Measurements from ENCODE around the gene SULT1C2.

SULT1C2 gene

DNA sequence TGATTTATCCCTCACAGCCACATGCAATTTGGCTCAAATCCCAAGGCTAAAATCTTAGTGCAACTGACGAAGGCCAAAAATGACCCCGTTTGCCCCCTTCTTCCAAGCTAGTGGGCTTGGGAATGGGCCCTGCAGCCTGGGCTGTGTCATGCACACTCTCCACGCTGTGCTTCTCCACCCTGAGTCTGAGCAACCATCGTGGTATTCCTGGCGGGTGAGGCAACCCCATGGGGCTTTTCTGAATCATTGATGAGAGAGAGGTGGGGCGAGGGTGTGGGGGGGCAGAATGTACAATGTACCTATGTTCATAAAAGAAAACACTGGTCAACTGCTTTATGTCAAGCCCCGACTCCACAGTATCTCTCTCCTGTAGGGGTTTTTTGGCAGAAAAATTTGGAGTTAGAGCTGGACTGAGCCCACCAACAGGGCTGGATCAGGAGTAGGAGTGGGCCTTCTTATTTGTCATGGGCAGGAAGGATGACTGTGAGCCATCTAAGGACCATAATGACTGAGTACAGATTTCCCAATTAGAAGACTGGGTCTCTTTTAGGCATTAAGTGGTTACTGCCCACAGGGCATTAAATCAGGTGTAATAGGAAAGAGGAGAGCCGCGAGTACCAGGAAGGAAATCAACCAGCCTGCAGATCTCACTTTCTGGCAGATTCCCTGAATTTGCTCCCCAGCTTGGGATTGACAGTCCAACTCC is 8.9 kb downstream of the SULT1C2 start:
- DNase-seq, result no peak

DNA sequence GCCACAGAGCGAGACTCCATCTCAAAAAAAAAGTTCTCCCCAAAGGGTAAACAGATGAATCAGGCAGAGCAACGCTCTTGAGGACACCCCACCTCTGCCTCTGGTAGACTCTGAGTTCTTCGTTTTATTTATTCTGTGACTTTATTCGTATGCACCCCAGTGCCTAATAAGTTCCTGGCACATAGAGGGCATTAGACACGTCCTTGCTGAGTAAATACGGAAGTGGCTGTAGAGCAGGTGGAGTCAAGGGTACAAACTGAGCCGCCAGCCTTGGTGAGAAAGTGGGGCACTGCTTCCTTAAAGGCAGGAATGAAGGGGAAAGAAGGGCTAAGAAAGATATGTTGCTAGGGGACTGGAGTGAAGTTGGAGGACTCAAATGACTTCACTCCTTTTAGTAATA is 12.9 kb downstream of the SULT1C2 start:
- no peak for DNase-seq

DNA sequence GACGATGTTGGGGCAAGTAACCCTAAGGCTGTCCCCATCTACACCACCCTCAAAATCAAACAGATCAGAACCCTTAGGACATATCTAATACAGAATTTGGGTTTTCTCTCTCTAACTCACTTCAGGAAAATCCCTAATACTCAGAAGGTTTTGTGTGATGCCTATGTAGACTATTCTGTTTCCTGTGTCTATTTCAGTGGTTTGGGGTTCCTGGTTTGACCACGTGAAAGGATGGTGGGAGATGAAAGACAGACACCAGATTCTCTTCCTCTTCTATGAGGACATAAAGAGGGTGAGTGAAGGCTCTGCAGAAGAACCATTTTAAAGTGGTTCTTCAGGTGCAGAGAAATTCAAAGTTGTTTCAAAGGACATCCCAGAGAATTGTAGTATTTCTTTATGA is 16.3 kb downstream of the SULT1C2 start:
- DNase-seq, result no peak

DNA sequence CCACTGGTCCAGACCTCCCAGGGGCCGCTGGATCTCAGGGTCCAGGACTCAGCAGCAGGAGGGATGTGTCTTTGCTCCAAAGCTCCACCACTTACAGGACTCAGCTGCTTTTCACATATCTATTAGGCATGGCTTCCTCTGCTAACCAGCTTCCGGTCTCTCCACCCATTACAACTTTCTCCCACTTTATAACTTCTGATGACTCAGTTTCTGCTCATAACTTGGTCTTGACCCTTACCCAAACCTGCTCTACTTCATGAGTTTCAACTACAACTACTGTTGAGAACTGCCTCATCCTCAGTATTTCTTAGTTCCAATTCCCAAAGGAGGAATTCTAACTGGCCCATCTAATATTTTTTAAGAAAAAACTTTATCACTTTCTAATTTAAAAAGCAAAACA is 17.2 kb downstream of the SULT1C2 start:
- no peak for DNase-seq

DNA sequence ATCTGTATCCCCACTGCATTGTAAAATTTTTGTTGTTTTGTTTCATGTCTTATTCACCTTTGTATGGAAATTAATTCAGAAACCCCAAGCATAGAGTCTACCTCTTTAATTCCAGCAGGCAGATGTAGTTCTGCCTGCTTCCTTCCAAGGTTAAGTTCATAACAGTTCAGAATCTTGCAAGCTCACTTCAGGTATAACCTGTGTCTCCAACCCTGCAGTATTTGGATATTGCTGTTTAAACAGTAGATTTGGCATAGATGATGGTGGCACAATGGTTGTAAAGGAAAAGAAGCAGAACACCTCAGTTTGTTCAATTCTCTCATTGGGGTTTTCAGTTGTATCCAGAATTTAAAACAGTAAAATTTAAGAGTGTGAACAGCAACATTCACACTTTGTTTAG is 21.2 kb downstream of the SULT1C2 start:
- DNase-seq, result no peak

DNA sequence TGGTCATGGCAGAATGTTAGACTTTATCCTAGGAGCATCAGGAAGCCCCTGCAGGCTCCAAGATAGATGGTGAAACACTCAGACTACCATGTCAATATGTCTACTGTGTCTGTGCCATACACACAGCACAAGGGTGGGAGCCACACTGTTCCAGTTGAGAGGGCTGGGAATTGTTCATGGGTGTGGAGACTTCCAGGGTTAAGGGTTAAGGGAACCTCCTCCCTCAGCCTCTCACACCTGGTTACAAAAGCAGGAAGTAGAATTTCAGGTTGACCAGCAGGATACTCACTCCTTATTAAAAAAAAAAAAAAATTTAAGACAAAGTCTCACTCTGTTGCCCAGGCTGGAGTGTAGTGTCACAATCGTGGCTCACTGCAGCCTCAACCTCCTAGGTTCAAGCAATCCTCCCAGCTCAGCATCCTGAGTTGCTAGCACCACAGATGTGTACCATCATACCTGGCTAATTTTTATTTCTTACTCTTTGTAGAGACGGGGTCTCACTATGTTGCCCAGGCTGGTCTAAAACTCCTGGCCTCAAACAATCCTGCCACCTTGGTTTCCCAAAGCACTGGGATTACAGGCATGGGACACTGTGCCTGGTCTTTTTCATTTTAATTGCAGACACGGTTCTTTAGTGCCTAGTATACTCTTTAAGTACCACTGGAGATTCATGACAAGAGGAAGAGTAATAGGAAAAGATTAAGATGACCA is 26.0 kb downstream of the SULT1C2 start:
- no peak for DNase-seq

DNA sequence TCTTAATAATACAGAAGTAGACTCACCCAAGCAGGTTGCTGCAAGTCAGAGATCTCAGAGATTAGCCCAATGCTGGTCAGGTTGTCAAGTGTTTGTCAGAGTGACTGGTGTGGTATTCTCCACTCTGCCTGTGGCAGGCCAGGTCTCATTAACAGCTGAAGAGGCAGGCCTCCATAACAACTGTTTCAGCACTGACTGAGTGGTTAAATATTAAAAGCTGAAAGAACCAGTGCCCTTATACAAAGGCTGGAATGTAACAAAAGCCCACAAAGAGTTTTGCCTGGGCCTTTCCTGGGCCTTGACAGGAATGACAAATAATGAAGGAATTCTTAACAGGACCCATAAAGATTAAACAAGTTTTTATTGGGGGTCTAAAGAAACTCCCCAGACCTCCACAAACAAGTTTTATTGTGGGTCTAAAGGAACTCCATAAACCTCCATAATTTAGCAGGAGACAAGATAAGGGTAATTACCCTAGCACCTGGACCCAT is 26.8 kb downstream of the SULT1C2 start:
- DNase-seq, result peak in 1 of 2 experiments; percentile 17

DNA sequence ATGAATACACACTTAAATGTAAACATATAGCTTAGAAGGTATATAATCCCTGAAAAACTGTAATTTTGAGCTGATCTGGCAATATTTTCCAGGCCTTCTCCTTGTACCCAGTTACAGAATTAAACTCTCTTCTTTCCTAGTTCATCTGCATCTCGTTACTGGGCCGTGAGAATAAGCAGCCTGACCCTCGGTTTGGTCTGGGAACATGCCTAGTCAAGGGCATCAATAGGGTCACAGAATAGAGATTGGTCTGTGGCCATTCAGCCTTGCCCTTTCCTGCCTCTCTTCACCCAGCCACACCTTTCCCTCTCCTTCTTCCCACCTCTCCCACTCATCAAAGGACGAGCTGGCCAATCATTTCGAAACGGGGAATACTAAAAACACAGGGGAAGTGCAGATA is 27.3 kb downstream of the SULT1C2 start:
- no peak for DNase-seq

DNA sequence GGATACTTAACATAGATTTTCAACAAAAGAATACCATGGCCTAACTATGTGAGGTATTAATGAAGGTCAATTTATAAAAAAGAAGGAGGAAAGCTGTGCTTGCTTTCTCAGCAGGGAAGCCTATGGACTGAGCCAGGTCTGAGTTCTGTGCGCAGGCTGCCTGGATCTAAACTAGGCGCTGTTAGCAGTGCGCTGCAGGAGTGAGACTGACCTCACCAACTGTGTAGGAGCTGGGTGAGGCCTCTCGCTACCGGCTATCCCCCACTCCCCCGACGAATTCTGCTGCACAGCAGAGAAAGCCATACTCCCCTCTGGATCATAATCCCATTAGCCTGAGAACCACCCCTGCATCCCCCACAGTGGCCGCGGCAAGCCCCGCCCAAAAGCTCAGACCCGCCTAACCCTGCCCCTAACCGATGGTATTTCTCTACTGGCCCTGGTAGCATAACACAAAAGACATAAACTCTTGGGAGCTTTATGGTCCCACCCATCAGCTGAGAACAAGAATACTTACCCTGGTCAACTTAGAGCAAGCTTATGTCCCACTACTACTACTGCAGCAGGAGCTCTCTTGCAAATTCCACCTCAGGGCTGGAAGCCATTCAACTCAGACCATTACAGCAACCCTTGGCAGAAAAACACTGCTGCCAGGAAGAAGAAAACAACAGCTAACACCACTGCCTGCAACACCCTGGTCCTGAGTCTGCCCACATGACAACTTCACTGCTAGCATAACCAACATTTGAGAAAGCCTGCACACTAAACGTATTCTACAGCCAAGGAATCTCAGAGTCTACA is 28.0 kb downstream of the SULT1C2 start:
- DNase-seq, result no peak

DNA sequence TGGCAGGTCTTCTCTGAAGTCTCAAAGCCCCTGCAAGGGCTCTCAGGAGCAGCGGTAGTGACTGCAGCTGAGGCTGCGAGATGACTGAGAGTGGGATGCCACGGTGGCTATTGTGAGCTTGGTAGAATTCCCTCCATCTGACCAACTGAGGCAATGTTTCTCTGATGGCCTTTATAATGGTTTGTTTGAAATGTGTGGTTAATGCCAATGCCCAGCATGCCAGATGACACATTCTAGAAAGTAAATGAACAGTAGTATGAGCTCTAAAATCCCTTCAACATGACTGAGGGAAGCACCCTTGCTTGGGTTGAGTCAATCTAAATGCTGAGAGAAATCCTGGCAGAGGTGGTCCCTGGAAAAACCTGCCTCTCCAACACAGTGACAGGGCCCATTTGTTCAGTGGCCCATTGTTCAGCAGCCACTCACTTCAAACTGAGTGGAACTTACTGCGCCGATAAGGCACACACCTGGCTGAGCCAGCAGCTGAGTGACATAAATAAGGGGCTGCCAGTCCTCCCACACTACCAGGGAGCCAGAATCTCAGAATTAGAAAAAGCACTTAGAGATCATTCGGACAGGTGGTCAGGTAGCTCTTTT is 31.7 kb downstream of the SULT1C2 start:
- peak; percentile 44 to 58 for DNase-seq

DNA sequence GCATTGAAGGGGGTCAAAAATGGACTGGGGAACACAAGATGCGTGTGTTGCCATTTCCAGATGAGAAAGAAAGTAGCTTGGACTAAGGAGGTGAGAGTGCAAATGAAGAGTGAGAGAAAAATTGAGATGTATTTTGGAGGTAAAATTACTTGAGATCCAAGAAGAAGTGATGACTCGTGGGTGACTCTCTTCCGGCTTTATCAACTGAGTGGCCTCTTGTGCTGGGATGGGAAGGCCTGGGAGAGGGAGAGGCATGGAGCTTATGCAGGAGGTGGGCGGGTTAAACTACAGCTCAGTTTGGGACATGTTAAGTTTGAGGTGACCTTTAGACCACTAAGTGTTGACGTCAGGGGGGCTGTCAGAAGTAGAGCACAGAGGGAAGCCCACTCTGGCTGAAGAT is 34.9 kb downstream of the SULT1C2 start:
- no peak for DNase-seq

DNA sequence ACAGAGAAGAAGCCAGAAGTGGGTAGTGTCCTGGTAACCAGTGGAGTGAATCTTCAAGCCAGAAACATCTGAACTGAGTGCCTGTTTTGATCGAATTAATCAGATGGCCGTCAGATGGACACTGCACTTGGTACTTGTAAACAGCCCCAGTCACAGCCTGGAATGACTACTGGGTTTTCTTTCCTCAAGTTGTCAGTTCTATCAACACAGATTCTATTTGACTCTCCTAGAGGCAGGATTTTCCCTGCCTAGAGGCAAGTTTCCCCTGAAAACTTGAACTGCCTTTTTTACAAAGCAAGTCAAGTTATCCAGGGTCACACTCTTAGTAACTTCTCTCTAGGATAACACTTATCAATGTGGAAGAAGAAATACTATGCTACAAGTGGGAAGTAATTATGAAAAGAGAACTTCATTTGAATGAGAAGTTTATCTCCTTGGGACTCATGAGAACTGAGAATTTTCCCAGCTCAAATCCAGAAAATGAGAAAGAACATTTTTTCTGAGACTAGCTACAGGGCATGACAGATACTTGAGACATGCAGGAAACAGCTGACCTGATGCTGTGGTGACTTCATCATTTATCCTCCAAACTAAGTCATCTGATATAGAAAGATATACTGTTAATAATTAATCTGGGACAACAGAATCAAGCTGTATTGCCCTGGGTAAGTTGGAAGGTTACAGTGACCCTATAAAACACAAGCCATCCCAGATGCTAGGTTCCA is 36.0 kb downstream of the SULT1C2 start:
- DNase-seq, result no peak

DNA sequence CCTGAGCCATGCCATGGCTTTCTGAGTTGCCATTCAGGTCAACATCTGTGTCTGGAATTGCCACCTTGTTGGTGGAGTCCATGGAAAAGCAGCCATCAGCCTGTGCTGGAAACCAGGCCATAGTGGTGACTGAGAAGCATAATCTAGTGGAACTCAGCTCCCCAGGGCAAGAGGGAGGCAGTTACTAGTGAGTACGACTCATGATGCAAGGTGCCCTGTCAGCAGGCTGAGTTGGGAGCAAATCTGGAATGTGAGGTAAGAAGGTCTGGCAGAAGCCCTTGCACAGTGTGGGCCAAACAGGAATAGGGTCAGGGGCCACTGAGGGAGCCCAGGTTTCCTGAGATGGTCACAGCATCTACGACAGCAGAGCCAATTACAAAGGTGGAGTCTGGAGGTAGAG is 37.1 kb downstream of the SULT1C2 start:
- no peak for DNase-seq

DNA sequence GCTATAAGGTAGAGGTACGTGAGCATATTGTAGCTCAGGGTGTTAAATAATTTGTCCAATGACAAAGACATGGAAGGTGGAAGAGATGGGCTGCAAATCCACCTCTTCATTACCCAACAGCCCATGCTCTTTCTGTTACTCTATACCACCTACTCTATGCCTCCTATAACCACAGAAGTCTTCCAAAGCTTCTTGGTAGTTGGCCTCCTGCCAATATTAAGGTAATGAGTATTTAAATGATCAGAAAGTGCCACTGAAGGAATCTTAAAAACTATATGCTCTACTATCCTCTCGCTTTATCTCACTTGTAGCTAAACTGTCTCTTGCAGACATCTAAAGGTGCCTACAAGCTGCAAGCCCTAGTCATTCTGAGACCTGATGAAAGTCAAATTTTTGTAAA is 41.1 kb downstream of the SULT1C2 start:
- no peak for DNase-seq

DNA sequence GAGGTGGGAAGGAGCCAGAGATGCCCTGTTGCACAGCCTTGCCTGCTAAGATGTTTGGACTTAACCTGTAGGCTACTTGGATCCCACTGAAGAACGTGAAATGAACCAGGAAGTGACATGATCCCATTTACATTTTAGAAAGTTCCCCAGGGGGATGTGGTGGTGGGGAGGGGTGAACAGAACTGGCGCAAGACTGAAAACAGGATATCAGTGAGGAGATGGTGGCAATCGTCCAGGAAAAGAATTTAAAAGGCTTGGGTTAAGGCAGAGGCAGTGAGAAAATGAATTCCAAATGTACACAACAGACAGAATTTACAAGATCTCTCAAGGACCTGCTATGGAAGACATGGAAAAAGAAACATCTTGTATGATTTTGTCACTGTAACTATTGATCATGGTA is 42.3 kb downstream of the SULT1C2 start:
- DNase-seq, result no peak

DNA sequence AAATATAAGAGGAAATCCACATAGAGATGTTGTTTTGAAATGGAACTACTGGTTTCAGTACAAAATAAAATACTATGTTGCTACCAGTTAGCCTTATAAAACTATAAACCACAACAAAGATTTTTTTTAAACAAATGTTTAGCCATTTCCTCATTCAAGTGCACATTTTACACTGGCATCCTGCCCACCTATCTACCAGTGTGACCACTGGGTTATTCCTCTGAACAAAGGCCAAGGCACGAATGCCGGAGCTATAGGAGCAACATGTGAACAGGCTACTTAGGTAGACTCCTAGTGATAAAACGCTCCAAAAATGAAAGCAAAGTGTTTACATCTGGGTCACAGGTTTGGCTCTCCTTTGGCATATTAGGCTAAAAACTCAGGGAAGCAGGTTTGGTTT is 57.3 kb downstream of the SULT1C2 start:
- no peak for DNase-seq

DNA sequence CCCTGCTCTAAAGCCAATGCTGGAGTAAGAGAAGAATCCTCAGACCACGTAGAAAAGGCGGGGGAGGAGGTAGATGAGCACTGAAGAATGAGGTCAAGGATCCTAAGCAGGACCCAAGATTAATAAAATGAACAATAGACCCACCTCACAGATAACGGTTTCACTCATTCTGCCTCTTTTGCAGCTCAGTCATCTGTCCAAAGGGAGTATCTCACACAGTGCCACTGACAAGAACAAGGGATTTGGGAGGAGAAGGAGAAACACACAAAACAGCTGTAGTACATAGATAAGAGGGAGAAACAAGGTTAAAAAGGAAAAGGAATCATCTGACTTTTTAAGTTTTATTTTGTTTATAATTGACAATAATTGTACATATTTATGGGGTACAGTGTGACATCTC is 58.1 kb downstream of the SULT1C2 start:
- no peak for DNase-seq

DNA sequence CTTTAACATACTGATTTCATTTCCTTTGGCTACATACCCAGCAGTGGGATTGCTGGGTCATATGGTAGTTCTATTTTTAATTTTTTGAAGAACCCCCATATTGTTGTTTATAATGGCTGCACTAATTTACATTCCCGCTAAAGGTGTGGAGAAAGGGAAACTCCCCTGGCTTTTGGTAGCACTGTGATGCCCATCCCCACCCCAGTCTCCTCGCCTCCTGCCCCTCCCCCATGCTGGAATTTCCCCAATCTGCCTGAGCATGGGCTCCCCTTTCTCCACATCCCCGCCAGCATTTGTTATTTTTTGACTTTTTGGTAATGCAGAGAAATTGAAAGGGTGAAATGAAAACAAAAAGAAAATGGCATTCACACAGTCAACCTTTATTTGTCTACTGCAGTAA is 59.1 kb downstream of the SULT1C2 start:
- DNase-seq, result no peak

DNA sequence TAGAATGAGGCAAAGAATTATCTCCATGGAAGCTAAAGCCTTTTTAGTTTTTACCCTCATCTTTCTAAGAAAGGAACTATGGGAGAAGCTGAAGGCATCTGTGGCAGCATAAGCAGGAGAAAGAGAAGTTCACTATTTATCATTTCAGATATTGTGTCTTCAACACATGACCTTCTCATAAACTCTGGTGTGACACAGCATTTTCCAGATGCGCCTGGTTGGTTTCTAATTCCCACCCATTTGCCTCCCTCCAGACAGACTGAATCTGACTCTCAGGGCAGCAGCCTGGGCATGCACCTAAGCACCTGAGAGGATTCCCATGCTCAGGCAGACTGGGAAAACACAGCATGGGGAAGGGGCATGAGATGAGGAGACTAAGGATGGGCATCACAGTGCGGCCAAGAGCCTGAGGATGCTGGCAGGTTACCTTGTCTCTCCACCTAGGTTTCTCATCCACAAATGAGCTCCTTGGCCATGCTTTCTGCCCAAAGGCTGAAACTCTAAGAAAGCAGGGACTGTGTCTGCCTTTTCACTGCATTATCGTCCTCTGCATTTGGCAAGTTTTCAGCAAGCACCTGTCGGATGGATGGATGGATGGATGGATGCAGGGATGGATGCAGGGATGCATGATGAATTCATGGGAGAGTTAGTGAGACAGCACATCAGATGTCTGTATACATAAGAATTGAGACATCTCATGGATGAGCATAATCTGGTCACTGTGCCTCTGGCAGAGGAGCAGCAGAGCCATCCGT is 60.3 kb downstream of the SULT1C2 start:
- DNase-seq, result no peak

DNA sequence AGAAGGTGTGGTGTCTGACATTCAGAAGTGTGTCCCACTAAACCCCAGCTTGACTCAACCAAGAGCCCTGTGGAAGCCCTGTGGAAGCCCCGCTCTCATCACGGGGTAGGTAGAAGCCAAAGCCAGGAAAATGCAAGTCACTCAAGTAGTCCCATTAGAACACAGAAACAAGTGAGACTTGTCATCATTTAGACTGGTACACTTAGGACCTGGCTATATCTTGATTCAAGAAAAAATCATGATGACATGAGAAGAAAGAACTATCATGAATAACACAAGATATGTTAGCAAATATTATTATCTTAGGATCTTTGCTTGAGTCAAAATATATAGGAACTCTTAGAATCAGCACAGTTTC is 60.9 kb downstream of the SULT1C2 start:
- DNase-seq, result no peak

DNA sequence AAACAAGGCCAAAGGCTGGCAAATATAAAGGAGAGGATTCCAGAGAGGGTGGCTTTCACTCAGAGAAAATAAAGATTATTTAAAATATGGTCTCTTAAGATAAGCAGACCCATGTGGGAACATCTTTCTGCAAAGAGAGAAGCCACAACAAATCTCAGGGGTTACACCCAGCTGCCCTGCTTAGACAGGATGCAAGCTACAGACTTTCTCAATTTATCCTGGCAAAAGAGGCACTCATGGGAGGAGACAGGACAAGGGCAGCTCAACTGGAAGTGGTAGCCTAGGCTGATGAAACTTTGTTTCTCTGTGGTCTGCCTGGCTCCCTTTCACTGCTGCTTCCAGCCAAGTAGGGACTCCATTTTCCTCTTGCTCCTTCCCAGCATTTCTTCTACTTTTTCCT is 63.2 kb downstream of the SULT1C2 start:
- no peak for DNase-seq

DNA sequence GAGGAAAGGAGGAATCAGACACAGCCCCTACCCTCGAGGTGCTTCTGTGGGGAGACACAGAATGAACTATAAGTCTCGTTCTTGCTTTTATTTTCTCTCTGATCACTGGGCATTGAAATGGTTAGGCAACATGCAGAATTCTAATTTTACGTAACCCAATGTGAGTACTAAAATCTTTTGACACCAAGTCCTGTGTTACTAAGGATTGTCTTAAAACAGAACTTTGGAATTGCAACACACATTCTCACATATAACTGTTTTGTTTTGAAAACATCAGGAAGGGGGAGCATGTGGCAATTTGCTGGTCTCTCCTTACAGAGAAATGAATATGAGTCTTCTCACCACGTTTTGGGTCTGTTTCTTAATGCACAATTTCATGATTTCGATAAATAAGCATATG is 65.4 kb downstream of the SULT1C2 start:
- DNase-seq, result no peak
